Suprapubic skin (tissue), 4 donors: ENCODE measurements around the gene SLC16A3.

ENCODE experiments used
- POLR2A ChIP-seq, 2 donors: fragments of 450-650 bp; IDR thresholded peaks; one replicate each; pipeline ENCODE4 v1.6.1; 2017; ENCODE audit warnings: antibody characterized with exemption in 2 of 2, mild to moderate bottlenecking in 2 of 2, moderate library complexity in 2 of 2
- POLR2AphosphoS5 ChIP-seq, 3 donors: sonication (generic); formaldehyde crosslinking; IDR thresholded peaks; one replicate each; pipeline ENCODE4 v1.6.1; 2017; ENCODE audit warnings: antibody characterized with exemption in 3 of 3

- TF ChIP-seq POLR2A (IDR thresholded peaks at IDR 0.05) (no peak), POLR2AphosphoS5 (IDR thresholded peaks at IDR 0.05) (no peak)
These were observed 4.2 kb upstream of the SLC16A3 start for GRCh38 chr17:82224666-82225065.
